Middle frontal gyrus (tissue), 1 donor: Measurements from ENCODE around the gene MAPK8IP3.
"Not testable (repeated sequence)": the region's sequence is repeated elsewhere in the genome, so short reads cannot be mapped to it uniquely, and the experiment has no call there.

Experiments used
- DNase-seq: peaks from one replicate; pipeline ENCODE4 v3.0.0-alpha.2; 2015; ENCODE audit warnings: low spot score; ENCODE audit errors: extremely low spot score

MAPK8IP3 gene

GRCh38 chr16:1784977-1785845 is 79.2 kb downstream of the MAPK8IP3 start:
- DNase-seq: no peak

GRCh38 chr16:1785846-1786170 is 79.8 kb downstream of the MAPK8IP3 start:
- no peak for DNase-seq

- no peak for DNase-seq
Observed at GRCh38 chr16:1786242-1787055, 80.5 kb downstream of the MAPK8IP3 start.

- DNase-seq: no peak
Observed at GRCh38 chr16:1787056-1787321, 81.0 kb downstream of the MAPK8IP3 start.

GRCh38 chr16:1787322-1788094 is 81.5 kb downstream of the MAPK8IP3 start:
- DNase-seq: no peak

- no peak for DNase-seq
Observed at GRCh38 chr16:1788095-1788707, 82.2 kb downstream of the MAPK8IP3 start.

- no peak for DNase-seq
Observed at GRCh38 chr16:1788708-1789100, 82.7 kb downstream of the MAPK8IP3 start.

GRCh38 chr16:1789643-1790045 is 83.6 kb downstream of the MAPK8IP3 start:
- no peak for DNase-seq

- DNase-seq: no peak
Observed at GRCh38 chr16:1790261-1790610, 84.2 kb downstream of the MAPK8IP3 start.

GRCh38 chr16:1790611-1791255 is 84.7 kb downstream of the MAPK8IP3 start:
- DNase-seq: no peak

GRCh38 chr16:1791256-1791942 is 85.4 kb downstream of the MAPK8IP3 start:
- DNase-seq: no peak

GRCh38 chr16:1791943-1792812 is 86.2 kb downstream of the MAPK8IP3 start:
- no peak for DNase-seq

- no peak for DNase-seq
Observed at GRCh38 chr16:1792836-1793577, 87.0 kb downstream of the MAPK8IP3 start.

- DNase-seq: no peak
Observed at GRCh38 chr16:1793578-1794220, 87.7 kb downstream of the MAPK8IP3 start, which contains the start of gene IGFALS. IGFALS (minus strand) TSS chr16:1793705; CDS start chr16:1793652, 53 bp downstream.

GRCh38 chr16:1794221-1794871 is 88.4 kb downstream of the MAPK8IP3 start:
- DNase-seq: no peak

- DNase-seq: no peak
Observed at GRCh38 chr16:1794908-1795666, 89.1 kb downstream of the MAPK8IP3 start.

GRCh38 chr16:1799263-1799662 is 93.3 kb downstream of the MAPK8IP3 start:
- not testable (repeated sequence) for DNase-seq
